ENCODE data around the gene KIAA1671. TPM values are rescaled to one million over a fixed set of nuclear protein-coding genes. Genes with fewer than 3 reads are reported as not detected.

The KIAA1671 gene
- total RNA-seq, 4 donors from 2014 or later: 16.2 to 35.0 (median 21.7) TPM

- no peak for ATAC-seq
Measured at GRCh38 chr22:25212337-25212736, 259.8 kb downstream of the KIAA1671 start.

GRCh38 chr22:25213221-25213620 lies 260.7 kb downstream of the KIAA1671 start:
- ATAC-seq (no peak), DNase-seq (no peak)
- Histone ChIP-seq H3K4me1 (no peaks in the 10 kb centered on the region), H3K27ac (no peak overlapping the region), H3K4me3 (no peak overlapping the region), H3K36me3 (no peaks in the 10 kb centered on the region), H3K9me3 (no peaks in the 10 kb centered on the region), H3K27me3 (no peaks in the 10 kb centered on the region)
- in situ Hi-C loops (cut with MboI; ENCODE audit: low sequenced_read_pairs in 4 of 4) (no loop called here), intact Hi-C loops (cut with DNase I; ENCODE audit: low total_unique reads) (no loop called here)
- TF ChIP-seq CTCF (IDR thresholded peaks at IDR 0.05 in 4 of 5, conservative IDR thresholded peaks at IDR 0.05 in 1 of 5): no peak
- no peak for TF ChIP-seq POLR2A (IDR thresholded peaks at IDR 0.05)

More at GRCh38 chr22:25212337-25212736, 259.8 kb downstream of the KIAA1671 start:
- H3K27ac ChIP-seq: no peak overlapping the region
- no peaks in the 10 kb centered on the region for H3K27me3 ChIP-seq
- no peak overlapping the region for H3K4me3 ChIP-seq
- DNase-seq: no peak
- H3K4me1 ChIP-seq: no peaks in the 10 kb centered on the region
- TF ChIP-seq CTCF (IDR thresholded peaks at IDR 0.05 in 4 of 5, conservative IDR thresholded peaks at IDR 0.05 in 1 of 5) (no peak), POLR2A (IDR thresholded peaks at IDR 0.05) (no peak)
- H3K9me3 ChIP-seq: no peaks in the 10 kb centered on the region
- in situ Hi-C loops (cut with MboI; ENCODE audit: low sequenced_read_pairs in 4 of 4): no loop called here
- intact Hi-C loops (cut with DNase I; ENCODE audit: low total_unique reads): no loop called here
- no peaks in the 10 kb centered on the region for H3K36me3 ChIP-seq

- H3K36me3 ChIP-seq: no peaks in the 10 kb centered on the region
- no peak overlapping the region for H3K27ac ChIP-seq
- H3K27me3 ChIP-seq: peaks cover 0 to 2% (median 0%) of the 10 kb centered on the region in 3 donors
- no peaks in the 10 kb centered on the region for H3K9me3 ChIP-seq
- in situ Hi-C loops (cut with MboI; ENCODE audit: low sequenced_read_pairs in 4 of 4): no loop called here
- intact Hi-C loops (cut with DNase I; ENCODE audit: low total_unique reads): no loop called here
- no peak overlapping the region for H3K4me3 ChIP-seq
- no peaks in the 10 kb centered on the region for H3K4me1 ChIP-seq
- DNase-seq: no peak
- ATAC-seq: no peak
- TF ChIP-seq CTCF (IDR thresholded peaks at IDR 0.05 in 4 of 5, conservative IDR thresholded peaks at IDR 0.05 in 1 of 5): no peak
- no peak for TF ChIP-seq POLR2A (IDR thresholded peaks at IDR 0.05)
Measured at GRCh38 chr22:25216230-25216629, 263.7 kb downstream of the KIAA1671 start.

GRCh38 chr22:25219211-25219689 lies 266.7 kb downstream of the KIAA1671 start, which contains the start of gene CRYBB2:
CRYBB2 (plus strand) TSS chr22:25219639; CDS start chr22:25221430, 1,791 bp downstream.
- Histone ChIP-seq H3K27me3 (peaks cover 0 to 2% (median 0%) of the 10 kb centered on the region in 3 donors), H3K4me3 (no peak within 1 kb of the TSS), H3K9me3 (no peaks in the 10 kb centered on the region), H3K27ac (no peak within 1 kb of the TSS), H3K36me3 (no peaks in the 10 kb centered on the region), H3K4me1 (no peaks in the 10 kb centered on the region)
- in situ Hi-C loops (cut with MboI; ENCODE audit: low sequenced_read_pairs in 4 of 4) (no loop called here), intact Hi-C loops (cut with DNase I; ENCODE audit: low total_unique reads) (no loop called here)
- DNase-seq (no peak), ATAC-seq (no peak)
- TF ChIP-seq CTCF (IDR thresholded peaks at IDR 0.05 in 4 of 5, conservative IDR thresholded peaks at IDR 0.05 in 1 of 5) (no peak), POLR2A (IDR thresholded peaks at IDR 0.05) (no peak)

- Histone ChIP-seq H3K4me3 (no peak overlapping the region), H3K9me3 (no peaks in the 10 kb centered on the region), H3K36me3 (no peaks in the 10 kb centered on the region), H3K4me1 (no peaks in the 10 kb centered on the region), H3K27me3 (peaks cover 0 to 2% (median 0%) of the 10 kb centered on the region in 3 donors), H3K27ac (no peak overlapping the region)
- TF ChIP-seq CTCF (IDR thresholded peaks at IDR 0.05 in 4 of 5, conservative IDR thresholded peaks at IDR 0.05 in 1 of 5): no peak
- no peak for TF ChIP-seq POLR2A (IDR thresholded peaks at IDR 0.05)
- in situ Hi-C loops (cut with MboI; ENCODE audit: low sequenced_read_pairs in 4 of 4): no loop called here
- no peak for DNase-seq
- intact Hi-C loops (cut with DNase I; ENCODE audit: low total_unique reads): no loop called here
- ATAC-seq: no peak
Measured at GRCh38 chr22:25219948-25220442, 267.5 kb downstream of the KIAA1671 start.
